Loucy (cell line): Measurements from ENCODE around the gene IL21R.

Source experiments
- CTCF ChIP-seq: fragments of 200-600 bp; sonication (generic); conservative IDR thresholded peaks from 2 replicates; pipeline ENCODE4 v1.5.1; 2014; ENCODE audit warnings: mild to moderate bottlenecking, antibody characterized with exemption, low read length
- EZH2phosphoT487 ChIP-seq: fragments of 200-600 bp; IDR thresholded peaks from 2 replicates; pipeline ENCODE4 v1.6.1; 2018; ENCODE audit warnings: antibody characterized with exemption, mild to moderate bottlenecking, moderate library complexity, borderline replicate concordance

GRCh38 chr16:27364493-27365141 is 37.4 kb upstream of the IL21R start:
- TF ChIP-seq CTCF: no peak
- no peak for TF ChIP-seq EZH2phosphoT487
